SIG-M5 treated with dmso at 0.1 percent for 504 hours (cell line): ENCODE data around the gene ACVR1.

Experiments used
- DNase-seq: peaks from one replicate; lab custom pipeline; 2025; ENCODE audit not compliant: unreplicated experiment; lab: John Stamatoyannopoulos, UW

Gene ACVR1

GRCh38 chr2:157876066-157876785 is at the start of gene ACVR1:
Gene ACVR1 (minus strand): TSS chr2:157876330. CDS start chr2:157799493, 76,837 bp downstream.
- DNase-seq = peak; percentile 95

DNA sequence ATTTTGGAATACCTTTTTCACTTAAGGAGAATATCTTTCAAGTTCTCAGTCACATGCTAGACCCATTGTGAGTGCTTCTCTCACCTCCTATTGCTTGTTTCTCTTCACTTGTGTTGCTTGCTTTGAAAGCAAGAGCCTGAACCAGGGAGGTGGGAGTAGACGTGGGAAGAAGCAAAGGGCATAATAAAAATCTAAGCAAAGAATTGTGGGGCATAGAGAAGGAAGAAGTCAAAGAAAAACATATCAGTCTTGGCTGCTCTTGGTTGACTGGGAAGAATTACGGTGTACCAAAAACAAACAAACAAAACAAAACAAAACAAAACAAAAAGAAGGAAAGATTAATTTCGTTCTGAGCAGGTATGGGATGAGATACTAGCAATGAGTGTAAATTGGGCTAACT is 48.9 kb upstream of the ACVR1 start:
- DNase-seq = no peak

- no peak for DNase-seq
Measured at GRCh38 chr2:157923598-157924217, 47.6 kb upstream of the ACVR1 start.

GRCh38 chr2:157922815-157923214 is 46.7 kb upstream of the ACVR1 start:
- DNase-seq = no peak

GRCh38 chr2:157922336-157922735 is 46.2 kb upstream of the ACVR1 start:
- DNase-seq = no peak

DNA sequence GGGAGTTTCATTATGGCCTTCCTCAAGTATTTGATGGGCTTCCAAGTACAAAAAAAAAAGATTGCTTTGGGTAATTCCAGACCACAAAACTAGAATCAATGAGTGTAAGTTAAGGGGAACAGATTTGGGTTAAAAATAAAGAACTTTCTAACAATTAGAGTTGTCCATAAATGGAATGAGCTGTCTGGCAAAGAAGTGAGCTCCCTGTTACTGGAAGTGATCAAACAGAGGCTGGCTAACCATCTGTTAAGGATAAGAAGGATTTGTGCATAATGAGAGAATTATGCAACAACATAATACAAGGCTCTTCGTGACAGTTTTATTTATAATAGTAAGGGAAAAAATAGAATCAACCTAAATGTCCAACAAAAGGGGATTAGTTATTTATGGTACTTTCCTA is 44.6 kb upstream of the ACVR1 start:
- DNase-seq = no peak

- no peak for DNase-seq
Measured at GRCh38 chr2:157919181-157919580, 43.1 kb upstream of the ACVR1 start.

DNA sequence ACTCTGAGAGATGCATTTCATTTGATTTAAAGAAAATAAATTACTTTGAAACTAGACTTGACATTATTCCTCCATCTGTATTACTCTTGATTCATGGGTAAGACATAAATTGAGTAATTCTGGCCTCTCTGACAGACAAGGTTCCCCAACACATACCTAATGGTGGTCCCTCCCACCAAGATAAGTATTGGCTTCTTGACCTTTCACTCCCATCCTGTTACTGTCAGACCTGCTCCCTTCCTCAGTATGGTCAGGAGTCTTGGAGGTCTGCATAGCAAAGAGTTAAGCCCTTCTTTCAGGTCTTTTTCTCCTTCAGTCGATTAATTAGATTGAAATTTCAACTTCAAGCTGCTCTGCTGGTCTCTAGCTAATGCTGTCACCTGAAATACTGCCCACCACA is 42.2 kb upstream of the ACVR1 start:
- DNase-seq = no peak

GRCh38 chr2:157911750-157912149 is 35.6 kb upstream of the ACVR1 start:
- no peak for DNase-seq

GRCh38 chr2:157911246-157911645 is 35.1 kb upstream of the ACVR1 start:
- no peak for DNase-seq

DNA sequence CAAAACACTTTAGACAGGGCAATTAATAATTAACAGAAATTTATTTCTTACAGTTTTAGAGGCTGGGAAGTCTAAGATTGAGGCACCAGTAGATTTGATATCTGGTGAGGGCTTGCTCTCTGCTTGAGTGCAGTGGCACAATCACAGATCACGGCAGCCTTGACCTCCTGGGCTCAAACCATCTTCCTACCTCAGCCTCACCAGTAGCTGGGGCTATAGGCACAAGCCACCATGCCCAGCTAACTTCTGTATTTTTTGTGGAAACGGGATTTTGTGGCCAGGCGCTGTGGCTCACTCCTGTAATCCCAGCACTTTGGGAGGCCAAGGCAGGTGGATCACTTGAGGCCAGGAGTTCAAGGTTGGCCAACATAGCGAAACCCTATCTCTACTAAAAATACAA is 29.0 kb upstream of the ACVR1 start:
- DNase-seq = no peak

DNA sequence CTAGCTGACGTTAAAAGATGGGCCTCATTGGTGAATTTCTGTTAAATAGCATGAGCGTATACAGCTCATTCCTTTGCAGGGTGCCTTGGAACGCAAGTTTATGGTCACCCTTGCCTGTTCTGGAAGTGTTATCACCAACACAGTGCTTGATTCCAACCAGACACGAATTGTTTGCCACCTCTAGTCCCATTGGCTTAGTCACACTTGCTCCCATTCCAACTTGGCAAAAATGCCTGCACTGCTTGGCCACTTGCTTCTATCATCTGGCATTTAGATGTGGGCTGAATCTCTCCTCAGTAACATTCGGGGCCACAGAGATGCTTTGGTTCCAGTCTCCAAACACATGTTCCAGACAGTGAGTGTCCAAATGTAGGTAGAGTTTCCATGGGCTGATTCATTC is 27.5 kb upstream of the ACVR1 start:
- DNase-seq = no peak

- DNase-seq = no peak
Measured at GRCh38 chr2:157903151-157903550, 27.0 kb upstream of the ACVR1 start.

DNA sequence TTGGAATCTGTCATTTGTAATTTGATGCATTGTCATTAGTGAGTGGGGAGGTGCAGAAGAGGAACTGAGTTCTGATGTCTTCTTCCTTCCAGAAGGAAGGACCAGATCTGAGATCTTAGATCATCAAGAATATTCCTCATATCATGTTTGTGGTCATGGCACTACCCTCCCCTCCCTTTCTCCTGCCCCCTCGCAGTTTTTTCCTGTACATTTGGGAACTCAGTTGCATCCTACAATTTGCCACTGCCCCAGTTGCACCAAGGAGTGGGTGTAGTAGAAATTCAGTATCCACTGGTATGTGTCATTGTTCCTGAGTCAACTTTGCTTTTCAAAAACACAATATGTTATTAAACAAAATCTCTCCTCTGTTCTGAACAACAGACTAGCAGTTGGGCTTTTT is 26.6 kb upstream of the ACVR1 start:
- no peak for DNase-seq

DNA sequence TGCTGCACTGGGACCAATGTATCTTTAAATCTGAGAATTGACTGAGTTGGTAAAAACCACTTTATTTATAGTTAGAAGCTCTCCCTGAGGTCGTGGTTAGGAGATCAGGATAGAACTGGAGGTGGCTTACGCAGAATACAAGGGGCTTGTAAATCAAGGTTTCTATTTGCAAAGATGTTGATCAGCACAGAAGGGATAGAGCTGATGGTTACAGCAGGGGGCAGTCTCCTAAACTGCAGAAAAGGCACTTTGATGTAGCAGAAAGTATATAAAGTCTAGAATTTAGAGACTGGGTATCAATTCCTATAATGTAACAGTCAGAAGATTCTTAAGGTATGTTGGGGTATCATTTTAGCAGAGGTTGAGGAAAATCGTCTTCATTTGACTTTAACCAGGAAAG is 25.2 kb upstream of the ACVR1 start:
- no peak for DNase-seq

DNA sequence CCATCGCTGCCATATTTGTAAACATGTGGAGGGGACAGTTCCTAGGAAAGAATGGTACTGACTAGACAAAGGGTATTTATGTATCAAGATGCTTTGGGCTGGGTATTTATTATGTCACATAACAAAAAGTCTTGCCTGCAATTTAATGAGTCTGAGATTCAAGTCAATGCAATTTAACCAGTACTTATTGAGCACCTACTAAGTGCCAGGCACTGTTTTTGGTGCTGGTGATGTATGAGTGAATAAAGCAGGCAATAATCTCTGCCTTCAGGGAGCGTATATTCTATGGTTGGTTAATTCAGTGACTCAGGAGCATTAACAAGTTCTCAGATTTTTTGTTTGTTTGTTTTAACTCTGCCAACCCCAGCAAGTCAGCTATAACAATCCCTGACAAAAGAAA is 24.6 kb upstream of the ACVR1 start:
- DNase-seq = no peak

DNA sequence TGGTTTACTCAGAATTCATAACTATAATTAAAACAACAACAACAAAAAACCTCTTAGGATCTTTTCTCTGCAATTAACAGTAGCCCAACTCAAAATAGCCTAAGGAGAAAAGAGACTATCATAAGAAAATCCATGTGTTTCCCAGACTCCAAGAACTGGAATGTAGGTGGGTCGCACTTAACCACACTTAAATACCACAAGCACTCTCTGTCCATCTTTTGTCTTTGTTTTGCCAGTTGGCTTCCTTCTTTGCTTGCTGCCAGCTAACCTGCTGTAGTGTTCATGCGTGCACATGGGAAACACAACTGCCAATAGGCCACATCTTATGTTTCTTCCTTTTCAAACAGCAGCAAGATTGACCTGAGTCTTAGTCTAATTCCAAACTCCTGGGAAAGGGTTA is 24.1 kb upstream of the ACVR1 start:
- DNase-seq = no peak

DNA sequence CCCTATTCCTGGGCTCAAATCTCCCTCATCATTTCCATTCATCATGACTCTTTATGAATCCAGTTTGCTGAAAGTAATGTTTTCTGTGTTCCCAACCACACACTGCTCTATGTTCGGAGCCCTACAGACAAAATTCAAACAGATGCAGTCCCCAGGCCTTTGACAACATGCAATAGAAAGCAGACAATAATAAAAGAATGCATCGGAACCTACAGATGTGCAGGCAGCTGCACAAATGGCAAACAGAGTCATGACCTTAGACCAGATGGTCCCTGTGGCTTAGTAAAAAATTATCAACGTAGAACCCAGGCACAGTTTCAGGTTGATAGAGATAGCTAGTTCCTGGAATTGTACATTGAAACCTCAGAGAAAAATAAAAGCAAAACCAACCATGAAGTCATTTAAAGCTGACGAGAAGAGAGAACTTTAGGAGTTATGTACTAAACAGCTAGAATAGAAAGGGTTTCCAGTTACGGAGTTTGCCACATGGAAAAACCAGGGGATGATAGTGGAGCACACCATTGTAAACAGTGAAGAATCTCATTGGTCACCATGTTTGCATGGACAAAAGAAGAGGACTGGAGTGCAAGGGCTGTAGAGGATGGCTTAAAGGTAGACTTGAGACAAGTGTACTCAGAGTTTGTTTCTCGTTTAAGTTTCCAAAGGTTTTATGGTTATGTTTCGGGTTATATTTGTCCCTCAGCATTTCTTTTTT is 23.2 kb upstream of the ACVR1 start:
- no peak for DNase-seq

DNA sequence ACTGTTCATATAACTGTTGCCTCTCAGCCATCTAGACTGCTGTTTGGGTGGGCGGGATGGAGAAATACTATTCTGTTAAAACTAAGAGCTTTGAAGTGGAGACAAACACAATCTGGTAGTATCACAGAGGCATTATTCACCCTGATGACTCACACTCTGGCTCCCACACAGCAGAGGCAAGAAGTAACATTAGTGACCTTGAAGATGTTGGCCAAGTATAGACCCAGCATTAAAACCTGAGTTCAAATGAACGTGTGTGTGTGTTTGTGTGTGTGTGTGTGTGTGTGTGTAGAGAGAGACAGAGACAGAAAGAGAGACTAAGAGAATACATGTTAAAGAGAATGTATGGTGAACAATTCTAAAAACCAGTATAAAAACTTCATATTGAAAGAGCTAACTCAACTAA is 22.5 kb upstream of the ACVR1 start:
- DNase-seq = peak; percentile 20

GRCh38 chr2:157897106-157897971 is 21.2 kb upstream of the ACVR1 start:
- peak; percentile 31 for DNase-seq

DNA sequence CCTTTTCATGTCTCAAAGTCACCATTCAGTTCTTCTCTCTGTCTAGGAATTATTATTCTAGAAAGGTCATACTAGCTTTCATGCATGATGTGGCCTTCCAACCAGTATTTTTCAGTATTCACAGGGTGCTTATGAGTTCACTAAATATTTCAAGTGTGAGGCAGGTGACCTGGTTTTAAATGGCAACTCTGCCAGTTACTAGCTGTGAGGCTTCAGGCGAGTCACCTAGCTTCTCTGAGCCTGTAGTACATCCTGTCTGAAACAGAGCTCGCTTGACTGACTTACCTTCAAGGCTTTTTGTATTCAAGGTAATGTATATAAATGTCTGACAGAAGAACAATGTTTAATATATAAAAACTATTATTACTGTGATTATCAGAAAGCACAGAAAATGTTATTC is 19.4 kb upstream of the ACVR1 start:
- no peak for DNase-seq
